ENCODE measurements around the gene FLACC1. TPM values are rescaled to one million over a fixed set of nuclear protein-coding genes. Genes with fewer than 3 reads are reported as not detected.

Gene FLACC1
- total and polyA plus RNA-seq, 2 experiments from 2014 or later: 0.10 to 0.27 TPM

- TF ChIP-seq POLR2AphosphoS5 (IDR thresholded peaks at IDR 0.05; ENCODE audit: low read depth) (no peak), CTCF (conservative IDR thresholded peaks at IDR 0.05; ENCODE audit: low read depth in 2 of 2) (no peak), ETS1 (IDR thresholded peaks at IDR 0.05) (no peak)
These were observed 43.8 kb downstream of the FLACC1 start (continued) for GRCh38 chr2:201313362-201313761.

- H3K4me3 Mint-ChIP-seq: no peak overlapping the region
- Histone ChIP-seq H2AFZ (no peak overlapping the region), H3K27ac (ENCODE audit: low read depth) (no peak overlapping the region), H3K27me3 (ENCODE audit: insufficient read depth) (no peaks in the 10 kb centered on the region), H3K79me2 (replicated peaks; ENCODE audit: insufficient read depth) (no peaks in the 10 kb centered on the region), H3K4me3 (no peak overlapping the region), H3K4me1 (ENCODE audit: insufficient read depth) (no peaks in the 10 kb centered on the region), H3K4me2 (no peak overlapping the region), H3F3A (replicated peaks; ENCODE audit: low read depth) (no peaks in the 10 kb centered on the region), H3K9me2 (ENCODE audit: insufficient read depth) (peaks cover 6% of the 10 kb centered on the region; the same call in 1 of the 2 replicates), H3K36me3 (ENCODE audit: insufficient read depth) (no peaks in the 10 kb centered on the region; the same call in 1 of the 2 replicates), H4K20me1 (replicated peaks; ENCODE audit: insufficient read depth) (no peaks in the 10 kb centered on the region)
- no peaks in the 10 kb centered on the region for H3K27me3 Mint-ChIP-seq (ENCODE audit: insufficient read depth, low read depth, poor library complexity)
- no peaks in the 10 kb centered on the region for H3K36me3 Mint-ChIP-seq (ENCODE audit: low read depth)
- no peak for DNase-seq (ENCODE audit: low spot score)
- H3K4me1 Mint-ChIP-seq: peaks cover under 1% of the 10 kb centered on the region; the same call in 2 of the 3 replicates
- peaks cover 4% of the 10 kb centered on the region; the same call in 1 of the 3 replicates for H3K9me3 Mint-ChIP-seq
- ATAC-seq: no peak
- no peak overlapping the region for H3K27ac Mint-ChIP-seq
- no peak for TF ChIP-seq POLR2AphosphoS5 (IDR thresholded peaks at IDR 0.05; ENCODE audit: low read depth)
- TF ChIP-seq NANOG (IDR thresholded peaks at IDR 0.05; ENCODE audit: borderline replicate concordance): no peak
- no peak for TF ChIP-seq ZNF331 (CRISPR knock-in tag; IDR thresholded peaks at IDR 0.05; ENCODE audit: low read depth)
- no peak for TF ChIP-seq EZH2 (IDR thresholded peaks at IDR 0.05; ENCODE audit: low read depth, unreplicated experiment)
- no peak for TF ChIP-seq CREB1 (CRISPR knock-in tag; IDR thresholded peaks at IDR 0.05; ENCODE audit: low read depth)
- TF ChIP-seq ETS1 (IDR thresholded peaks at IDR 0.05): no peak
- no peak for TF ChIP-seq EZH2phosphoT487 (IDR thresholded peaks at IDR 0.05; ENCODE audit: unreplicated experiment)
- no peak for TF ChIP-seq JUNB (IDR thresholded peaks at IDR 0.05; ENCODE audit: unreplicated experiment)
- TF ChIP-seq ZNF462 (CRISPR knock-in tag; IDR thresholded peaks at IDR 0.05): no peak
- TF ChIP-seq ZNF114 (CRISPR knock-in tag; IDR thresholded peaks at IDR 0.05): no peak
These were observed 48.2 kb downstream of the FLACC1 start for GRCh38 chr2:201308914-201309313.
